ENCODE results near the gene LRP6.

LRP6 gene

GRCh38 chr12:12210983-12211382 lies 55.9 kb downstream of the LRP6 start:
- DNase-seq = no peak

DNA sequence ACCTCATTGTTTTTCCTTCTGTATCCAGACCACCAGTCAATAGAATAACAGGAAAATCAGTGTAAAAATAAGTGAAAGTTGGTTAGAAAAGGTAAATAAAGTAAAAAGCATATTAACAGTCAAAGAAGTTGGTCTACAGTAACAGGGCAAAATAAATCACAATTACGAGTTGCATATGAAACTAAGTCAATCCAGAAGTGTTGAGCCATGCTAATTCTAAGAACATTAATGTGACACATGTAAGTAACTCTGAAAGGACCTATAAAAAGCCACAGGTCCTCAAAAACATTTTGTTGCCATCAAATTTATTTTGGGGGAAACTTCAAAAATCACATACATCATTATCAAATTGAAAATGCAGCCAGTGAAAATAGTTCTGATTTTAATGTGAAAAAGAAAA lies 56.4 kb downstream of the LRP6 start:
- DNase-seq = no peak

DNA sequence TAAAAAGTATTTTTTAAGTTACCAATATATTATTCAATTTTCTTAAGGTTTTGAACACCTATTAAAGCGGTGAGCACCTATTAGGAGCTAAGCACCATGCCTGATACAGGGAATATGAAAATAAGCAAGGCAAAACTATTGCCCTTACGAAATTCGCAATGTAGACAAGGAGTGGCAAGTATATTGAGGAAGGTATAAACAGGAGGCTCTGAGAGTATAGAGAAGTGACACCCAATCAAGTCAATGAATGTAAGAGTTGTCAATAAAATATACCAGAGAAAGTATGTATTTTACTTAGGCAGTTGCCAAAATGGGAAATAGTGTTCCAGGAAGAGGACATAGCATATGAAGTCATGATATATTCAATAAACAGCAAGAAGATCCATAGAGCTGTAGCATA lies 57.2 kb downstream of the LRP6 start:
- DNase-seq = no peak

DNA sequence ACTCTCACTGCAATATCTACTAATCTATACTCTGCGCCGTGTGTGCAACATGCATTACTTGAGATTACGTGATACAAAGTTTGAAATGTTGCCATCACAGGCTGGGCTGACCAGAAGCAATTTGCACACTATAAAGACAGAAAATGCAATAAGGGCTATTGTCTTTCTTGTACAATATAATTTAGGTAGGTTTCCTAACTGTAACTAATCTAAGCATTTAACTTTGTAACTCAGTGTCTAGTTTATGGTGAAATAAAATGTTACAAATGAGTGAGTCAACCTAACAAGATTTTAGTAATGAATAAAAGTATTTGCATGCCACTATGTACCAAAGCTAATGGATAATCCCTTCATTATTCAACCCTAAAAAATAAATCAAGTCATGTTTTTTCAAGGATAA lies 57.8 kb downstream of the LRP6 start:
- no peak for DNase-seq

DNA sequence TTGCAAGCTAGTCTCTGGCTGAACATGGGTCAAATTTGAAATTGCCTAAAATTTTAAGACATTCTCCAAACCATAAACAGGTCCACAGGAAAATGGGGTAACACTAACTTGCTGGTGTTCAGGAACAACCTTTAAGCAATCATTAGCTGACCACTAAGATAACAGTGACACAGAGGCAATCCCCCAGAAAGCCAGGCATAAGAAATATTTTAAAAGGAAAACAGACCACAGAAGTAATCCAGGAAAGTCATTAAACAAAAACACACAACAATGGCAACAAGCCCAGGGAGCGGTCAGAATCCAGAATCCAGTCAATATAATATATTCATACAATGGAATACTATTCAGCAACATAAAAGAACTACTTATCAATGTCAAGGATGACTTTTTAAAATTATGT lies 59.1 kb downstream of the LRP6 start:
- no peak for DNase-seq

GRCh38 chr12:12206776-12207388 lies 60.0 kb downstream of the LRP6 start:
- DNase-seq = no peak

DNA sequence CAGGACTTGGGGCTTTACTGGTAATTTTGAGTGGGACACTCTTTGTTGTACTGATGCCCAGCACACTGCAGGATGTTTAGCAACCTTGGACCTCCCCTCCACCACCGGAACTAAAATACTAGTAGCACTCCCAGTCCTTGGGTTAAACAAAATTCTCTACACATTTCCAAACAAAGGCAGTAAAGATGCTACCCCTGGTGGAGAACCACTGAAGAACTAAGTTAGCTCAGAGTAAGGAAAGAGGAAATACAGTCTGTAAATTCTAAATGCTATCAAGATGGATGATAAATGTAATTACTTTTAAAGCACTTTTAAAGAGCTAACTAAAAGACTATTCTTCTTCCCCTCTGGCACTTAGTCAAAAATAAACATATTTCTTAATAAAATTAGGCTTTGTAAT lies 64.1 kb downstream of the LRP6 start:
- peak; percentile 7 for DNase-seq

- no peak for DNase-seq
These were observed 64.7 kb downstream of the LRP6 start for GRCh38 chr12:12202105-12202504.

- DNase-seq = peak; percentile 56
These were observed 65.5 kb downstream of the LRP6 start for GRCh38 chr12:12201274-12201758.

GRCh38 chr12:12200363-12200762 lies 66.5 kb downstream of the LRP6 start:
- no peak for DNase-seq

GRCh38 chr12:12198124-12198523 lies 68.7 kb downstream of the LRP6 start:
- DNase-seq = no peak

DNA sequence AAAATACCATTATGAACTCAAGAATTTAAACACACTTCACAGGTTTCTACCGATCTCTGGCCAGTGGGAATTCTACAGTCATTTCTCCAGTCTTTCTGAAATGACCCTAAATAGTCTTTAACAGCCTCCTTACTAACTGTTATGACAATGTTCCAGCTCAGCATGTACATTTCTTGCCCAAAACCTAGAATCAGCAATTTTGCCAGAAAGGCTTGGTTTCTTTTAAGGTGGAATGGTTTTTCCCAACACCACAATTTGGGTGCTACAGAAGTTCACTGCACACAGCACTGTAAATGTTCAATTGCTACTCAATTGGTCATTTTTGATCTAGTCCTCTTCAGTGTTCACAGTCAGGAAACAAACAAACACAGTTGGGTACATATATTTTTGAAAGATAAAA lies 69.7 kb downstream of the LRP6 start:
- DNase-seq = no peak

DNA sequence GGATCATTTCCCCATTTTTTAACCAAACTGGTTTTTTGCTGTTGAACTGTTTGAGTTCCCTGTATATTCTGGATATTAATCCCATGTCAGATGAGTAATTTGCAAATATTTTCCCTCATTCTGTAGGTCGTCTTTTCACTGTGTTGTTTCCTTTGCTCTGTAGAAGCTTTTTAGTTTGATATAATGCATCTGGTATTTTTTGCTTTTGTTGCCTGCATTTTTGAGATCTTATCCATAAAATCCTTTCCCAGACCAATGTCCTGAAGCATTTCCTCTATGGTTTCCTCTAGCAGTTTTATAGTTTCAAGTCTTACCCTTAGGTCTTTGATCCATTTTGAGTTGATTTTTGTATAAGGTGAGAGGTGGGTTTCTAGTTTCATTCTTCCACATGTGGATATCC lies 71.3 kb downstream of the LRP6 start:
- no peak for DNase-seq

DNA sequence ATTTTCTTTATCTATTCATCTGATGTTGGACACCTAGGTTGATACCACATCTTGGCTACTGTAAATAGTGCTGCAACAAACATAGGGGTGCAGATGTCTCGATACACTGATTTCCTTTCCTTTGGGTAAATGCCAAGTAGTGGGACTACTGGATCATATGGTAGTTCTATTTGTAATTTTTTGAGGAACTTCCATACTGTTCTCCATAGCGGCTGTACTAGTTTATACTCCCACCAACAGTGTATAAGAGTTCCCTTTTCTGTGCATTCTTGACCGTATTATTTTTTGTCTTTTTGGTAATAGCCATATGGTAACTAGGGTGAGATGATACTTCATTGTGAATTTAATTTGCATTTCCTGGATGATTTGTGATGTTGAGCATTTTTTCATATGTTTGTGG lies 71.8 kb downstream of the LRP6 start:
- no peak for DNase-seq

DNA sequence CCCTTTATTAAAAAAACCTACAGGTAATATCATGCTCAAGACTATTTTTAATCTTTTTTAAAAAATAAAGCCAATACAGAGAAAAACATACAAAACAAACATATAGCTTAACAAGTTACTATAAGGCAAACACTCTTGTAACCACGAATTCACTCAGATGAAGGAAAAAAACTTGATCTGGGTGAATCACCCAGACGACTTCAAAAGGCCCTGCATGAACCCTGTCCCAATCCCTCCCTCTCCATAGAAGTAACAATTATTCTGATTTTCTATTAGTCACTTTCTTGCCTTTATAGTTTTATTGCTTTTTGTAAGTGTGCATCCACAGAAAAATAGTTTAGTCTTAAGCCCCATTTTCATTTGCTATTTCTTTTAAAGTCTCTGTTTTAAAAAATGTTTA lies 72.6 kb downstream of the LRP6 start:
- DNase-seq = no peak

GRCh38 chr12:12191008-12191407 lies 75.8 kb downstream of the LRP6 start:
- no peak for DNase-seq

GRCh38 chr12:12190087-12190809 lies 76.6 kb downstream of the LRP6 start:
- DNase-seq = peak; percentile 58

GRCh38 chr12:12185414-12185813 lies 81.4 kb downstream of the LRP6 start:
- no peak for DNase-seq

- no peak for DNase-seq
These were observed 84.0 kb downstream of the LRP6 start for GRCh38 chr12:12182703-12183365.

GRCh38 chr12:12181511-12181910 lies 85.3 kb downstream of the LRP6 start:
- DNase-seq = no peak

GRCh38 chr12:12180575-12180974 lies 86.3 kb downstream of the LRP6 start:
- no peak for DNase-seq

DNA sequence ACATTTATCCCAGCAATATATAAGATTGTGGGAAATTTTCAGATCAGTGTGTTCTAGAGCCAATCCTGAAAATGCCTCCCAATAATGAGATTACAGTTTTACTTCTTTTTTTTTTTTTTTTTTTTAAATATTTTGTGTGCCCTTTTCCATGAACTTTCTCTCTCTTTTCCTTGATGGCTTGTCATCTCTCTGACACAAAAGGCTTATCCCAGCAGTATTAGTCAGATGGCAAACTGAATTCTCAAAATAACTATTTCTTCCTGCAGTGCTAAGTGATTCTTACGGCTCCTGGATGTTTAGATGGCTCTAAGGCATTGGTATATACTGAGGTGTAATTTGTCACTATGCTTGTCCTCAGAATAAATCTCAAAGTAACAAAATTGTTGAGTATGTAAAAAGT lies 86.7 kb downstream of the LRP6 start:
- DNase-seq = no peak

DNA sequence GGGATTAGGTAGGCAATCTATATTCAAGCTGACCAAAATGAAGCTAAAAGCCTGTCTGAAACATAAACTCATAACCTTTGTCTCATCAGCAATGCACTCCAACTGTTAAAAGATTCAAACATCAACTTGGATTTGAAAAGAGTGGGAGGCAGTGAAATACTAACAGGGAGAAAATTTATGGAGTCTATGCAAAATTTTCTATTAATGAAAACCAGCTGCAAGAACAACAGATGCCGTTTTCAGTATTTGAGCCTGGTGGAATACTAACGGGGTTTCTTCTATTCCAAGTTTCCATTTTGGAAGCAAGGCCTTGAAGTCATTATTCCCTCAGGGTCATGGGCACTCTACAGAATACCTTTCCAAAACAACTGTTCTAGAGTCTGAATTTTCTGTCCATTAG lies 88.3 kb downstream of the LRP6 start:
- DNase-seq = no peak

- peak; percentile 11 for DNase-seq
These were observed 90.4 kb downstream of the LRP6 start for GRCh38 chr12:12176402-12176801.

Data from hematopoietic multipotent progenitor cell treated with erythropoietin and hydrocortisone succinate and interleukin-3 and kit ligand, for 4 days (in vitro differentiated cells).